HG02970 (cell line): Measurements from ENCODE around the gene FBXO44.
A peak's percentile ranks its signal among the peaks of the same experiment; 100 is the strongest.

Experiments used
- ATAC-seq: cut with Tn5 transposase; IDR thresholded peaks from one replicate; pipeline ENCODE4 v1.9.1; 2021; ENCODE audit warnings: mild to moderate bottlenecking, moderate library complexity, moderate number of reproducible peaks; ENCODE audit not compliant: unreplicated experiment, low FRiP score

The FBXO44 gene

GRCh38 chr1:11638121-11638520, 16.6 kb upstream of the FBXO44 start:
- no peak for ATAC-seq

GRCh38 chr1:11639372-11639771, 15.3 kb upstream of the FBXO44 start:
- ATAC-seq: no peak

DNA sequence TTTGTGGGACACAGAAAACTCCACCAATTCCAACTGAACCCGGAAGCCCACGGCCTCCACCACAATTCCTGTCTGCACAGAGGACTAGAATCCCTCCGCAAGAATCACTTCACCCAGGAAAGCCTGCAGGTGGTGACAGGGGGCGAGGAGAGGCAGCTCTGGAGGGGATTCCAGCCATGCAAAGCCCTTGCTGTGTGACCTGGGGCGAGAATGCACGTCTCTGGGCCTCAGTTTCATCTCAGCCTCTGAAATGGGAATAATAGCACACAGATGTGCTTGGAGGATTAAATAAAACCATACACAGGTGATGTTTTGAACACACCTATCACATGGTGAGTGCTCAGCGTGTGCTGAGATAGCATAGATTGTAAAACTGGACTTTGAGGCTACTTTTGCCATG, 14.6 kb upstream of the FBXO44 start:
- no peak for ATAC-seq

DNA sequence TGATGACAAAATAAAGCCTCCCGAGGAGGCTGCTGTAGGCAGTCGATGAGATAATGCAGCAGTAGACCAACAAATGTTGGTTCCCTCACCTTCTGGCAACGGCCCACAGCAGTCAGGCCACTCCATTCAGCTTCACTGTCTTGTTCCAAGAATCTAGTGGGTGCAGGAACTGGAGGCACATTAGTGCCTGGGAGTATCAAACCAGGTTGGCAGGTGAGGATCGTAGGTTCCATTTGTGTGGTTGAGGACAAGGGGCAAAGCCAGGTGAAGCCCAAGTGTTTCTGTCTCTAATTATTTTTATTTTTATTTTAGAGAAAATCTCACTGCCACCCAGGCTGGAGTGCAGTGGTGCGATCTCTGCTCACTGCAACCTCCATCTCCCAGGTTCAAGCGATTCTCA, 13.7 kb upstream of the FBXO44 start:
- ATAC-seq: no peak

DNA sequence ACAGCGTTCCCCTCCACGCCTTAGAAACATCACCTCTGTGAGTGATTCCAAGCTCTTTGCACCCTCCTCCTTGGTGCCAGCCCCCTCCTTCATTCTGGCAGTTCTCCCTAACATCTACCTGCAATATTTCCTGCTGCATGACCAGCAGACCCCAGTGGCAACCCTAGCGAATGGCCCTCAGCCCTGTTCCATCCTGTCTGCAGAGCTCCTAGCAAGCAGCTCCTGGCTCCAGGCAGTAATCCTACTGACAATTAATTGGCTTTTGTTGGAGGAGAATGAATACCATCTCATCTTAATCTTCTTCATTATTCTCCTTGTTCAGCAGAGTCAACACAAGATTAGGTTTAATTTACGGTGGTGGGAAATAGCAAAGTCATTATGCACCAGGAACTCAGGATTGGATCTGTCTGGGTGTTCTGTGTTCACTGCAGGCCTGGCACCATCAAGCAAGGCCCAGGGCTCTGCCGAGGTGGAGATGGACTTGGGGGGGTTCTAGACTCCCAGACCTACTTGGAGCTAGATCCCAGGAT, 12.8 kb upstream of the FBXO44 start:
- ATAC-seq: no peak

DNA sequence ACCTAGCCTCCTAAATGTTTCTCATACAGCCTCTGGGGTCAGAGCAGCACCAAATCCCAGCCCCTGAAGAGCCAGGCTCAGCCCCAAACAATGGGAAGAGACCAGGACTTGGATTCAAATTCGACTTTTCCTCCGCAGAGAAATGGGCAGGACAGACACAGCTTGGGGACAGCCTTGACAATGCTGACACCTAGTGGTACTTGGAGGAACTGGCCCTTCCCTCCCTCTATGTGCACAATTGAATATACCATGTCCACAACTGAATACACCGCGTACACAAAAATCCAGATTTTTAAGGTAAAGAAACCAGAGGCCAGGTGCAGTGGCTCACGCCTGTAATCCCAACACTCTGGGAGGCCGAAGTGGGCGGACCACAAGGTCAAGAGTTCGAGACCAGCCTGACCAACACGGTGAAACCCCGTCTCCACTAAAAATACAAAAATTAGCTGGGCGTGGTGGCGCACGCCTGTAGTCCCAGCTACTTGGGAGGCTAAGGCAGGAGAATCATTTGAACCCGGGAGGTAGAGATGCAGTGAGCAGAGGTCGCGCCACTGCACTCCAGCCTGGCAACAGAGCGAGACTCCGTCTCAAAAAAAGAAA, 12.2 kb upstream of the FBXO44 start:
- ATAC-seq: peak; percentile 60

- ATAC-seq: no peak
Measured at GRCh38 chr1:11643782-11644181, 10.9 kb upstream of the FBXO44 start.

DNA sequence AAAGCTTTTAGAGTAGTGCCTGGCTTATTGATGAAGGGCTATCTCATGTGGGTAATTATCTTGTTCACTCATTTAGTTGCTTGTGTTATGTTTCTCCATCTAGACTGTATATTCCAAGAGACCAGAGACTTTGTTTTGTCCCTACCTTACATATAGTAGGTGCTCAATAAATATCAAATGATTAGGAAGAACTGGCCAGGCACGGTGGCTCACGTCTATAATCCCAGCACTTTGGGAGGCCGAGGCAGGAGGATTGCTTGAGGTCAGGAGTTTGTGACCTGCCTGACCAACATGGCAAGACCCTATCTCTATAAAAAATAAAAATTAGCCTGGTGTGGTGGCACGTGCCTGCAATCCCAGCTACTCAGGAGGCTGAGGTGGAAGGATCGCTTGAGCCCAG, 9.4 kb upstream of the FBXO44 start:
- no peak for ATAC-seq

- ATAC-seq: no peak
Measured at GRCh38 chr1:11645670-11646265, 8.9 kb upstream of the FBXO44 start.

- no peak for ATAC-seq
Measured at GRCh38 chr1:11646317-11646716, 8.4 kb upstream of the FBXO44 start.

DNA sequence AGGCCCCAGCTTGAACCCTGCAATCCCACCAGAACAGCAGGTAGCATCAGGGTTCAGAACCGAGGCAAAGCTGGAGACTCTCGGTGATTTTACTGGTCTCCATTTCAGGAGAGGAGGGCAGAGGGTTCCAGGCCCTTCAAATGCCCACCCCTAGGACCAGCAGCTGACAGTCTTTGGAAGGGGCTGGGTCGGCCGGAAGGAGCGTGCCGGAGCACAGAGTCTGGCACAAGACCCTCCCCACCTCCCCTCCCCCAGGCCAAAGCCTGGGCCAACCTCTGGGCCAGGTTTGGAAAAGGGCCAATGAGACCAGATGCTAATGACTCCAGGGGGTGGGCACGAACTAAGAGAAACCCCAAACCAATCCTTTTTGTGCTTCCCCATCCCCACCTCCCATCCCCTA, 7.3 kb upstream of the FBXO44 start:
- no peak for ATAC-seq

DNA sequence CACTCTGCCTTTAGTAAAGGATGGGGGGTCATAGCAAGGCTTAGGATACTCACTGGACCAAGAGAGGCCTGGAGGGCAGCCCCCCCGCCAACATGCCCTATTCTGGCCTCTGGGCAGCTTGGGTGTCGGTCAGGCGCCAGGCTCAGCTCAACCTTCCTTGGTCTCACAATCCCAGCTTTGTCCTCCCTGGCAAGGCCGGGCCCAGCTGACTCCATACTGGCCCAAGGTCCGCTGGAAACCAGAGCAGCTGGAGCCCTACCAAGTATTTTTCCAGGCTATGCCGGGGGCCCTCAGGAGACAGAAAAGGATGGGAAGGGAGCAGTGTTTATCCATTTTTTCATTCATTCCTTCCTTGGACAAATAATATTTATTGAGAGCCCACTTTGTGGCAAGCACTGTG, 6.6 kb upstream of the FBXO44 start:
- ATAC-seq: no peak

GRCh38 chr1:11648732-11649158, 5.9 kb upstream of the FBXO44 start:
- ATAC-seq: no peak

- no peak for ATAC-seq
Measured at GRCh38 chr1:11649237-11649623, 5.4 kb upstream of the FBXO44 start.

DNA sequence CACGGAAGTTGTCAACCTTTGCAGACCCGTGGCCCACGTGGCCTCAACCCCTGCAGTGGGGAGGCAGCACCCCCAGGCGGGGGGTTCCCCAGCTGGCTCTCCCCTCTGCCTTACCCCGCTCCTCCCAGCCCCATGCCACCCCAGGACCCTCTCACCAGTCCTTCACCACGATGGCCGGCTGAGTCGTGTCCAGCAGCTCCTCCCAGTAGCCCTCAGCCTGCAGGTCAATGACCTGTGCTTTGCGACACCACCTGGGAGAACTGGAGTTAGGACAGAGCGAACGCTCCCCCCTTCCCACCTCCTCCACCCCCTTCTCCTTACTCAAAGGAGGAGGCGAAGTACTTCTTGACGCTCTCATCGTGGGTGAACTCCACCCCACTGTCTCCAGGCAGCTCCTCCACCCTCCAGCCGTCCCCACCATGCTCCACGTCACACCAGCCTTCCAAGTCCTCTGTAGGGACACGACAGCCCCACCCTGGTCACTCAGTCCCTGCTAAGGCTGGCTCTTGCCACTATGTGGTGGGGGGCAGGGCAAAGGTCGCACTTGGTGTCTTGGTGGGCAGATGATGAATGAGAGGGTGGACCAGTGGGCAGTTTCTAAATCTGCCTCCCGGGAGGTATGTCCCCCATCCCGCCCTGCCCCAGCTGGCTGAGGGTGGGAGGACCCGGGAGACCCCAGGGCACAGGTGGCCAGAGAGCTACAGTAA, 4.9 kb upstream of the FBXO44 start:
- ATAC-seq: no peak

- no peak for ATAC-seq
Measured at GRCh38 chr1:11650331-11650991, 4.2 kb upstream of the FBXO44 start.

GRCh38 chr1:11651017-11651416, 3.7 kb upstream of the FBXO44 start:
- no peak for ATAC-seq

- ATAC-seq: no peak
Measured at GRCh38 chr1:11652203-11652780, 2.4 kb upstream of the FBXO44 start.

DNA sequence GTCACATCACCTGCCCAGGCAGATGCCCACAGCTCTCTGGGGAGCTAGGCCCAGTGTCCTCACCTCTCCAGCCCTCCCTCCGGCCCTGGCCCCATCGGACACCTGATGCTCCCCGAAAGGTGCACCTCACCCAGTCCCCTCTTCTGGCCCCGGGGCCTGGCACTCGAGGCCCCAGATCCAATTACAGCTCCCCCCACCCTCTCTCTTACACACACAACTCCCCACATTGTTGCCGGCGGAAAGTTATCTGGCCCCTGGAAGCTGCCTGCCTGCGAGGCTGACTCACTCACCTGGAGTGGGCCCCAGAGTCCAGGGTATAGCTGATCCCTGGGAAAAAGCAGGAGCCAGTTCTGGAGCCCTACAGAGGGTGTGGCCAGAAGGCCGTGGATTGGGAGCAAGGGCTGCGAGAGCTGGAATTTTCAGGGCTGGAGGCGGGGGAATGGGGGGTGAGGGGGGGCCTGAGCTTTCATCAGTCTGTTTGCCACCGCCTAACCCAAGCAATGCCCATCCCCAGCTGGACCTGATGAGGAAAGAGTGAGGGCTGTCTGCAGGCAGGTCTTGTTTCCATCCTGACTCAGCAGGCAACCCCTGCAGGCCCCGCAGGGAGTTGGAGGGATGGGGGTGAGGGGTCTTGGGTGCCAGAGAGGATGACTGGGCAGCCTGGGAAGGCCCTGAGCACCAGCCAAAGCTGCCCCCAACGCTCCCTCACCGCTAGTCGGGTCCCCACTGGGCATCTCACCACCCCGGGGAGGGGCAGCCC, 1.4 kb upstream of the FBXO44 start:
- ATAC-seq: no peak

- ATAC-seq: no peak
Measured at GRCh38 chr1:11653861-11654136, 878 bp upstream of the FBXO44 start.
